ENCODE results near the gene CPXM1. TPM values are rescaled to one million over a fixed set of nuclear protein-coding genes. Genes with fewer than 3 reads are reported as not detected.
"Not testable (repeated sequence)": the region's sequence is repeated elsewhere in the genome, so short reads cannot be mapped to it uniquely, and the experiment has no call there.

The CPXM1 gene
- polyA plus RNA-seq, 10 donors: 39.6 to 68.0 (median 52.1) TPM

DNA sequence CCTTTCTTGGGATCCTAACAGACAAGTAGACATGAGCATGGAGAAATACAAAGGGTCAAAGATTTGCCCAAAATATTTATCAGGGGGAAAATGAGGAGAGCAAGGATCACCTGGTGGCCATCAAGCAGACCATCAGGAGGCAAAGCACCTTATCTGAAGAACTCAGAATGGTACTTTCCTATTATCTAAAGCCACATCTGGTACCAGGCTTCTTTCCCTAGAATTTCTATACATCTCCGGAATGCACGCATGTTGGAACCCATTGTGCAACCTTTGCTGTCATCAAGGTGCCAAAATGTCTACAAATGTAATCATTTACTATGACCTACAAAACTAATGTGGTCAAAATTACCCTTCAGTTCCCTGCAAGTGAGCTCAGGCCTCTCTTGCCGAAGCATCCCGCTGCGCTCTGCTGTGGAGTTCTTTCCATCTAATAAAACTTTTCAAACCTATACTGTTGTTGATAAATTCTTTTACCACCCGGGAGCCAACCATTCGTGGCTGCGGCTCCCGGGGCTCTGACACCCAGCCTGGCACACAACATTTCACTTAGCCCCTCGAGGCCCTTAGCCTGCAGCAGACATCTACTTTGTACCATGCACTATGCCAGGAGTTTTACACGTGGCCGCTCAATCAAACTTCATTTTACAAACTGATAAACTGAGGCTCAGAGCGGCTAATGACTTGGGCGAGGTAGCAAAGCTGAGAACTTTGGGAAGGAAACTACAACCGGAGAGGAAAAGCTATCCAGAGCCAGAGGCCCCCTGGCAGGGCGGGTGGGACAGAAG lies 3.8 kb upstream of the CPXM1 start:
- DNase-seq: no peak

DNA sequence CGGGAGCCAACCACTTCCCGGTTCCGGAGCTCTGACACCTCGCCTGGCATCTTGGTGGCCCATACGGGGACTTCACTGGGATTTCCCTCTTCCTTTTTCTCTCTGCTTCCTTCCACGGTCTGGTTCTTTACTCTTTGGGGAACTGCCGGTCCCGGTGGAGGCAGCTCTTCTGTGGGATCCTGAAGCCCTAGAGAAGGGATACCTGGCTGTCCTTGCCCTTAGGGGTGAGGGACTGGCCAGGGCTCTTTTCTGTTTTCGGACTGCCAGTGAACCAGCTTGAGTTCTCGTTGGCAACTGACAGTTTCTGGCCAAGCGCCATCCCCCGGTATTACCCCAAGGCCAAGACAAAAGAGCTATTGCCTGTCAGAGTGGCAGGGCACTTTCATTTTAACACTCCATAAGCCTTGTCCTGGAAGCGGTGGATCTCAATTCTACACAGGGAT lies 880 bp upstream of the CPXM1 start:
- no peak for DNase-seq

- peak in 1 of 3 donors; percentile 84 for DNase-seq
Measured at GRCh38 chr20:2799688-2800520, 523 bp downstream of the CPXM1 start.

DNA sequence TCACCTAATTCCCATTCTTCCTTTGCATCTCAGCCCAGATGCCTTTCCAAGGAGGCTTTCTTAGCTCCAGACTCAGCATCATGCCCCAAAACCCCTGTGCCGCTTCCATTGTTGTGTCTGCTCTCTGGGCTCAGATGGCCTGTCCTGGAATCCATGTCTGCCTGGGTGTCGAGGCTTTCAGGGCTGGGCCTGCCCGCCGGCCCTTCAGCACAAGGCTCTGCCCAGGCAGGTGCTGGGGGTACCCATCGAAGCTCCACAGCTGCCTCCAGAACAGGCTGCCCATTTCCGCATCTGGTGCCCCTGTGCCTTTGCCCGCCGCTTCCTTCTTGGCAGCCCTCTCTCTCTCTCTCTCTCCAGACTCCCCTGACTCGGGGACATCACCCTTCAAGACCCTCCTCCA lies 1.2 kb downstream of the CPXM1 start:
- DNase-seq: peak in 1 of 3 donors; percentile 36

DNA sequence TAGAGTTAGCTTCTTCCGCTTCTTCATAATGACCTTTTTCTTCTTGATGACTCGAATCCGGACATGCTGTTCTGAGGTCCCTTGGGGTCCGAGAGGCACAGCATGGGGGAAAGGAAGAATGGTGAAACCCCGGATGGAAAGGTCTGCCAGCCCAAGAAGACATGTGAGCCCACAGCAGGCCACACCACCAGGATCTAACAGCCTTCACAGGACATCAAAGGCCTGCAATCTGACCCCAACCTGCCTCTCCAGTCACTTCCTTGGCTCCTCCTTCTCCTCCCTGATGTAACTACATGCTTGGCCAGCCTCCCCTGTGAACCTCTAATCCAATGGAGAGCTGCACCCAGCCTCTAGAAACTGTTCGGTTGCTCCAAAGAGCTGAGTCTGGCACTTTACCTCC lies 1.6 kb downstream of the CPXM1 start:
- DNase-seq: no peak

DNA sequence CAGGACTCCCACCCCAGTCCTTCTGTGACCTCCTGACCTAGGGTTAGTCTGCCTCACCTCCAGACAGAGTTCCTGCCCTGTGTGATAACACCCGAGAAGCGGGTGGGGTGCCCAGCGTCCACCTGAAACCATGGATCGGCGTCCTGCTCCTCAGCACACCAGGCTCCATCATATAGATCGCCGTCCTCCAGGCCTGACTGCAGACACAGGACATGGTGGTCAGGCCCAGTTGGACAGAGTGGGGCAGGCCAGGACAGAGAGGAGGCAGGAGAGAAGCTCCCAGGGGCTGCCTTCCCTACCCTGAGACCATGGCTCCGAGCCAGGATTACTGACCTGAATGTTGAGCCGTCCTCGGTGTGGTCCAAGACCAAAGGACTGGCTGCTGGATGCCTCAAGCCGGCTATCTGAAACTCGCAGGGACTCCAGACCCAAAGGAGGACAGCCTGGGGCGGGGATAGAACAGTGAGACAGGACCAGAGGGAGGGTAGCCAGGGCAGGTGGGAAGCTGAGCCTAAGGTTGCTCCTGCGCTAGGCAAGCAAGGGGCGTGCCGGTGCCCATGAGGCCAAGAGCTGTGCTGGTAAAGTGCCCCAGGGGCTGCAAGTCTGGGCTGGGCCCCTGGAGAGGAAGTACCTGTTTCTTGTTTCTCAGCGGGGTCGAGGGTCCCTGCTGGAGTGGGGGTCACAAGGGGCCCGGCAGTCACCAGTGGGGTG lies 2.2 kb downstream of the CPXM1 start:
- DNase-seq: no peak

- no peak for DNase-seq
Measured at GRCh38 chr20:2797136-2797983, 3.1 kb downstream of the CPXM1 start.

DNA sequence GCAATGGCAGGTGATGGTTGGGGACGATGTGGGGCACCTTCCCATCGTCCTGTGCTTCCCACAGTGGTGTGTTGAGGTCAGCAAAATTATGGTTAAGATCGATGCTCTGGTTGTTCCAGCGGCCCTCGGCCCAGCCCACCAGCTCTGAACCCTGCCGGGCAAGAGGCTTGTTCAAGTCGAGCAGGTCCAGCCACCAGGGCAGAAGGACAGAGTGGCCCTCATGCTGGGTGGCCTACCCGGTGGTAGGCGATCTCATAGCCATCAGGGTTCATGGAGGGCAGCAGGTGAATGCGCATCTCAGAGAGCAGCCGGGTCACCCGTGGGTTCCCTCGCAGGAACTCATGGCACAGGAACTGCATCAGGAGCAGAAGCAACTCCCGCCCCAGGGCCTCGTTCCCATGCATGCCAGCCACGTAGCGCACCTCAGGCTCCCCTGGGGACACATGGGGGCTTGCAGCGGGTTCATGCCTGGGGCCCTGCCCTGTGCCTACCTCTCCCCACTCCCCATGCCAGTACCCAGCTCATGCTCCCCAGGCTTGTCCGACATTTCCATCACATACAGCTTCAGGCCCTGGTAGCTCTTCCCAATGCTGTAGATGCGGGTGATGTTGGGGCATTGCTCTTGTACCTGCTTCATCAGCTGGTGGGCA lies 4.3 kb downstream of the CPXM1 start:
- no peak for DNase-seq

DNA sequence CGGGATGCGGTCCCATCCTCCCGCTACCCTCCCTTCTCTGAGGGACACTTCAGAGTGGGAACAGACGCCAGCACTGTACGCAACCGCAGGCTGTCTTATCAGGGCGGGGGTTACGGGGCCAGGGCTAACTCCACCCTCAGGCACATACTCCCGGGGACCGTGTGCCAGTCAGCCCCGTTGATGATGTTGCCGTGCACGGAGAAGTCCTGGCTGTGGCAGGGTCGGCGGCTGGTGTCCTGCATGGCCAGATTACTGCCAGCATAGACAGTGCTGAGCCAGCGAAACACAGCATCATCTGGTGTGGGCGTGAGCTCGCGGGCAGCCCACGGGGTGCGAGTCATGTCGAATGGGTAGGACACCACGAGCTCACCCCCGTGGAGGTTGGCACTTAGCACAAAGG lies 5.0 kb downstream of the CPXM1 start:
- DNase-seq: no peak

GRCh38 chr20:2794866-2795447 lies 5.5 kb downstream of the CPXM1 start:
- DNase-seq: no peak

DNA sequence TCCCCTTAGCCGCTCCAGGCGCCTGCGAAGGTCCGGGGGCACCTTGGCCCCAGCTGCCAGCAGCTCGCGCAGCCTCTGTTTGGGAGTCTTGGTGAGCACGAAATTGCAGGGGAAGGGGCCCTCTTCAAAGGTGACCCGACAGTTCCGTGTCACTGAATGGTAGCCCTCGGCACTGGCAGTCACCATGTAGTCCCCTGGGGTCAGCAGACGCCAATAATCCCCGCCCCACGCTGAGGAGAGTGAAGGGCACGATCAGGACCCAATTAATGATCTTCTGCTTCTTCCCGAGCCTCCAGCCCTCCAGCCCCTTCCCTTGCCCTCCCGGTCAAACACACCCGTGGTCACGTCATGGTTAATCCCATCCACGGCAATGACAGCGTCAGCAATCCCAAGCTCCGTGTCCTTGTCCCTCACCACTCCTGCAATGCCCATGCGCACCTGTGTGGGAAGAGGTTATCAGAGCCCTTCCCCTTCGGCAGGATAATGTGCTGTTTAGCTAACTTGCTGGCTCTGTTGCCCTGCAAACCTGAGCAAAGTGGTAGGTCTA lies 6.2 kb downstream of the CPXM1 start:
- DNase-seq: no peak

DNA sequence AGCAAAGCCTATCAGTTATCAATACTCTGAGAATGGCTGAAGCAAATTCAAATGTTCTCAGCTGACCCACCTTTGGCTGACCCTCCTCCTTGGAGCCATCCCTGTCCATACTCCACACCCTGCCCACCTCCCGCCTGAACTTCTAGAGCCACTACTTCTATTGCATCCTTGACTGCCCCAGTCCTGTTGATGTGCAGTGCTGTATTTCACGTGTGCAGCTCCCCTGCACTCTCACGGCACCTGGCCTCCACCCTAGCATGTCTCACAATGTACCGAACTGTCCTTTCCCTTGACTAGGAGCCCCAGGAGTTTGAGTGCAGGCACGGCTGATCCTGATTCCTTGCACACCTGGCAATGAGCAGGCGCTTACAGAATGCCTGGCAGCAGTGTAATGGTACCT lies 7.0 kb downstream of the CPXM1 start:
- DNase-seq: no peak

GRCh38 chr20:2783908-2784566 lies 16.4 kb downstream of the CPXM1 start:
- DNase-seq: no peak

DNA sequence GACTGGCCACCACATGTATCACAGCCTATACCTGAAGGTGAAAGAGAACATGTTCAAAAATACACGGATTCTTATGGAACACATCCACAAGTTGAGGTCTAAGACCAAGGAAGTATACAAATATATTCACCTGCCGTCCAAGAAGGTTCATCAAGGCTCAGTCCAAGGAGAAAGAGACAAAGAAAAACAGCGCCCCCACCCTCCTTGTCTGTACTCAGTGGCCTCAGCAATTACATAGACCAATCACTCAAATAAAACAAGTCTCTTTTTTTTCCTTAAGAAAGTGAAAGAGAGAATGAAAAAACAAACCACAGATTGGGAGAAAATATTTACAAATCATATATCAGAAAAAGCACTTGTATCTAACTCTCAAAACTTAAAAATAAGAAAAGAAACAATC lies 19.5 kb downstream of the CPXM1 start:
- no peak for DNase-seq

DNA sequence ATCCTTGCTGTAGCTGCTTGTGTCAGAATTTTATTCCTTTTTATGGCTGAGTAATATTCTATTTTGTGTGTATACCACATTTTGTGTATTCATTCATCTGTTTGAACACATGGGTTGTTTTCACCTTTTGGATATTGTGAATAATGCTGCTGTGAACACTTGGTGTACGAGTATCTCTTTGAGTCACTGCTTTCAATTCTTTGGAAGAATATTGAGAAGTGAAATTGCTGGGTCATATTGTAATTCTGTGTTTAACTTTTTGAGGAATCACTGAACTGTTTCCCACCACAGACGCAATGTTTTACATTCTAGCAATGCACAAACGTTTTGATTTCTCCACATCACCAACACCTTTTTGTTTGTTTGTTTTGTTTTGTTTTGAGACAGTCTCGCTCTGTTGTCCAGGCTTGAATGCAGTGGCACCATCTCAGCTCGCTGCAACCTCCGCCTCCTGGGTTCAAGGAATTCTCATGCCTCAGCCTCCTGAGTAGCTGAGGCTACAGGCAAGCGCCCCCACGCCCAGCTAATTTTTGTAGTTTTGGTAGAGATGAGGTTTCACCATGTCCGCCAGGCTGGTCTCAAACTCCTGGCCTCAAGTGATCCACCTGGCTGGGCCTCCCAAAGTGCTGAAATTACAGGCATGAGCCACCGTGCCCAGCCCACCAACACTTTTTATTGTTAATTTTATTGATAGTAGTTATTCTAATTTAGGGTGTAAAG lies 21.7 kb downstream of the CPXM1 start:
- DNase-seq: no peak

DNA sequence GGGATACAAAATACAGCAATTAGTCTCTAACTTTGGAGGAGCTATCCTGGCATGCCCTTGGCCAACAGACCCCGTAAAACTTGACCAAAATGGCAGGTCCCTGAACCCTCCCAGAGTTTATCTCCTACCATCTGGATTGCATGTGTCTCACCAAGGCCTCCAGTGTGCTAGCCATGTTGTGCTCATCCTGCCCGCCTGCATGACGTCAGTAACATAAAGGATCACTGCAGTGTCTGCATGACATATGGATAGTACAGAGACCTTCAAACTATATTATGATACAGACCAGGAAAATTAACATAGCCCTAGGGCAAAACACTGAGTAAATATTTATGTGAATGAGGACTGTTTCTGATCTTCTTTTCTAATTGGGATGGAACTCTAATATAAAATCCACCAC lies 25.3 kb downstream of the CPXM1 start:
- no peak for DNase-seq

DNA sequence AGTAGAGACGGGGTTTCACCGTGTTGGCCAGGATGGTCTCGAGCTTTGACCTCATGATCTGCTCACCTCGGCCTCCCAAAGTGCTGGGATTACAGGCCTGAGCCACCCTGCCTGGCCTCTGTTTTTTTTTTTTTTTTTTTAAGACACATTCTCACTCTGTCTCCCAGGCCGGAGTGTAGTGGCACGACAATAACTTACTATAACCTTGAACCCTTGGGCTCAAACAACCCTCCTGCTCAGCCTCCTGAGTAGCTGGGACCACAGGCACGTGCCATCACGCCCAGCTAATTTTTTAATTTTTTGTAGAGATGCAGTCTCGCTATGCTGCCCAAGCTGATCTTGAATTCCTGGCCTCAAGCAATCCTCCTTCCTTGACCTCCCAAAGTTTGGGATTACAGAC lies 26.6 kb downstream of the CPXM1 start:
- no peak for DNase-seq

- DNase-seq: no peak
Measured at GRCh38 chr20:2771631-2772080, 28.8 kb downstream of the CPXM1 start.

DNA sequence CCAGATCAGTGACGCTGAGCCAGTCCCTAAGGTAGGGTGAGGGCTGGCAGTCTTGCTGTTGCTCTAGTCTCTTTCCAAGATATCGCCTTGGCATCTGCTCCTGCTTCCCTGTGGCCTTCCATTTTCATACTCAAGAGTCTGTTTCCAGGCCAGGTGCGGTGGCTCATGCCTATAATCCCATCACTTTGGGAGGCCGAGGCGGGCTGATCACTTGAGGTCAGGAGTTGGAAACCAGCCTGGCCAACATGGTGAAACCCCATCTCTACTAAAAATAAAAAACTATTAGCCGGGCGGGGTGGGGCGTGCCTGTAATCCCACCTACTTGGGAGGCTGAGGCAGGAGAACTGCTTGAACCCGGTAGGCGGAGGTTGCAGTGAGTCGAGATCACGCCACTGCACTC lies 30.3 kb downstream of the CPXM1 start:
- DNase-seq: not testable (repeated sequence)

Data from muscle of back (tissue), 11 donors.